ENCODE measurements around the gene LRRC8B.
"Not testable (repeated sequence)": the region's sequence is repeated elsewhere in the genome, so short reads cannot be mapped to it uniquely, and the experiment has no call there.

DNA sequence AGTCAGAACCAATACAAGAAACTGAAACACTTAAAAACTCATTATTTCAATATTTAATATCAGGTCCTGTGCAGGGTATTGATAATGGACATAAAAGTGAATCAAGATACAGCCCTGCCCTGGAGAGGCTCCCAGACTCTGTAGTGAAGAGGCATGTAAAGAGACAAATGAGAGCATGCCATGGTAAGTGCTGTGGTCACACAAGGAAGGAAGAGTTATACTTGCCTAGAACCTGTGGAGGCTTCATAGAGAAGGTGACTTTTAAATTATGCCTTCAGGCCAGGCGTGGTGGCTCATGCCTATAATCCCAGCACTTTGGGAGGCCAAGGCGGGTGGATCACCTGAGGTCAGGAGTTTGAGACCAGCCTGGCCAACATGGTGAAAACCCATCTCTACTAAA lies 105.0 kb downstream of the LRRC8B start:
- TF ChIP-seq, protein P1, sequence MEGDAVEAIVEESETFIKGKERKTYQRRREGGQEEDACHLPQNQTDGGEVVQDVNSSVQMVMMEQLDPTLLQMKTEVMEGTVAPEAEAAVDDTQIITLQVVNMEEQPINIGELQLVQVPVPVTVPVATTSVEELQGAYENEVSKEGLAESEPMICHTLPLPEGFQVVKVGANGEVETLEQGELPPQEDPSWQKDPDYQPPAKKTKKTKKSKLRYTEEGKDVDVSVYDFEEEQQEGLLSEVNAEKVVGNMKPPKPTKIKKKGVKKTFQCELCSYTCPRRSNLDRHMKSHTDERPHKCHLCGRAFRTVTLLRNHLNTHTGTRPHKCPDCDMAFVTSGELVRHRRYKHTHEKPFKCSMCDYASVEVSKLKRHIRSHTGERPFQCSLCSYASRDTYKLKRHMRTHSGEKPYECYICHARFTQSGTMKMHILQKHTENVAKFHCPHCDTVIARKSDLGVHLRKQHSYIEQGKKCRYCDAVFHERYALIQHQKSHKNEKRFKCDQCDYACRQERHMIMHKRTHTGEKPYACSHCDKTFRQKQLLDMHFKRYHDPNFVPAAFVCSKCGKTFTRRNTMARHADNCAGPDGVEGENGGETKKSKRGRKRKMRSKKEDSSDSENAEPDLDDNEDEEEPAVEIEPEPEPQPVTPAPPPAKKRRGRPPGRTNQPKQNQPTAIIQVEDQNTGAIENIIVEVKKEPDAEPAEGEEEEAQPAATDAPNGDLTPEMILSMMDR (IDR thresholded peaks at IDR 0.05; ENCODE audit: low read depth, low read length), result not testable (repeated sequence)
- TF ChIP-seq EZH2phosphoT487 (IDR thresholded peaks at IDR 0.05; ENCODE audit: low read depth), result not testable (repeated sequence)
